ENCODE data around the gene ADPGK.
"Not testable (repeated sequence)": the region's sequence is repeated elsewhere in the genome, so short reads cannot be mapped to it uniquely, and the experiment has no call there.

ADPGK gene

DNA sequence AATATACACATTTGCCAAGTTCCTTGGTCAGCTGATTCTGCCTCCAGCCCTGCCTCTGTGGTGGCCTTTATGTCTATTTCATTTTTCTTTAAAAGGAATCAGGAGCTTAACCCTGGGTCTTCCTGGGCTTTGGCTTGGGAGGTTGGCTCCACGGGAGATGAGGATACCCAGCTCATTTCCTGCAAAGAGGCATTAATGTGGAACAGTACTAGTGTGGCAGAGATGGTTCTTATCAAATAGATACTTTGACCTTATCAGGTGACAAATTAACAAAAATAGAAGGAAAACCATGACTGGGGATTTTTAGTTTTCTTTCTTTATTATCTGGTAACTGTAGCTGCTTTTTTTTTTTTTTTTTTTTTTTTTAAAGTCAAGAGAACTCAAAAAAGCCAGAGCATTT, 54.7 kb downstream of the ADPGK start:
- in situ Hi-C loops (cut with HindIII; ENCODE audit: low sequenced_read_pairs): no loop called here
- TF ChIP-seq CTCF (IDR thresholded peaks at IDR 0.05; ENCODE audit: low read depth, low read length, missing control alignments): no peak
- H3K4me3 ChIP-seq (ENCODE audit: low read depth, low read length): no peak overlapping the region
- DNase-seq (ENCODE audit: low read depth): no peak

GRCh38 chr15:72728249-72728648, 55.3 kb downstream of the ADPGK start:
- in situ Hi-C loops (cut with HindIII; ENCODE audit: low sequenced_read_pairs); H3K4me3 ChIP-seq (ENCODE audit: low read depth, low read length); DNase-seq (ENCODE audit: low read depth): not testable (repeated sequence)

- no peak for DNase-seq (ENCODE audit: low read depth)
- no peak for TF ChIP-seq CTCF (IDR thresholded peaks at IDR 0.05; ENCODE audit: low read depth, low read length, missing control alignments)
- in situ Hi-C loops (cut with HindIII; ENCODE audit: low sequenced_read_pairs): no loop called here
- no peak overlapping the region for H3K4me3 ChIP-seq (ENCODE audit: low read depth, low read length)
These were observed 56.4 kb downstream of the ADPGK start for GRCh38 chr15:72727154-72727553.

GRCh38 chr15:72725851-72726250, 57.7 kb downstream of the ADPGK start:
- in situ Hi-C loops (cut with HindIII; ENCODE audit: low sequenced_read_pairs); DNase-seq (ENCODE audit: low read depth); H3K4me3 ChIP-seq (ENCODE audit: low read depth, low read length): not testable (repeated sequence)

- no peak overlapping the region for H3K4me3 ChIP-seq (ENCODE audit: low read depth, low read length)
- TF ChIP-seq CTCF (IDR thresholded peaks at IDR 0.05; ENCODE audit: low read depth, low read length, missing control alignments): no peak
- no peak for DNase-seq (ENCODE audit: low read depth)
- in situ Hi-C loops (cut with HindIII; ENCODE audit: low sequenced_read_pairs): no loop called here
These were observed 58.1 kb downstream of the ADPGK start for GRCh38 chr15:72725446-72725845.

GRCh38 chr15:72724028-72724427, 59.5 kb downstream of the ADPGK start:
- TF ChIP-seq CTCF (IDR thresholded peaks at IDR 0.05; ENCODE audit: low read depth, low read length, missing control alignments): no peak
- no peak overlapping the region for H3K4me3 ChIP-seq (ENCODE audit: low read depth, low read length)
- no peak for DNase-seq (ENCODE audit: low read depth)
- in situ Hi-C loops (cut with HindIII; ENCODE audit: low sequenced_read_pairs): no loop called here

GRCh38 chr15:72722071-72722696, 61.4 kb downstream of the ADPGK start:
- in situ Hi-C loops (cut with HindIII; ENCODE audit: low sequenced_read_pairs): no loop called here

GRCh38 chr15:72708551-72709303, 74.8 kb downstream of the ADPGK start:
- in situ Hi-C loops (cut with HindIII; ENCODE audit: low sequenced_read_pairs); DNase-seq (ENCODE audit: low read depth); H3K4me3 ChIP-seq (ENCODE audit: low read depth, low read length): not testable (repeated sequence)

More at GRCh38 chr15:72722071-72722696, 61.4 kb downstream of the ADPGK start:
- no peak overlapping the region for H3K4me3 ChIP-seq (ENCODE audit: low read depth, low read length)
- peak; percentile 77 for DNase-seq (ENCODE audit: low read depth)
- TF ChIP-seq CTCF (IDR thresholded peaks at IDR 0.05; ENCODE audit: low read depth, low read length, missing control alignments): peak; percentile 79
